ENCODE data around the gene CCL26.

Gene CCL26

GRCh38 chr7:75809396-75809795 lies 37.4 kb upstream of the CCL26 start:
- Histone ChIP-seq H3K27ac (ENCODE audit: low read depth, low read length, severe bottlenecking) (no peak overlapping the region), H3K9me3 (ENCODE audit: control insufficient read depth, low read length) (peaks cover 9% of the 10 kb centered on the region), H3K4me1 (ENCODE audit: control insufficient read depth, insufficient read depth, low read length, poor library complexity, severe bottlenecking) (peaks cover 13% of the 10 kb centered on the region), H3K4me3 (ENCODE audit: extremely low read depth, insufficient read depth, low read length, poor library complexity, severe bottlenecking) (no peak overlapping the region), H3K36me3 (ENCODE audit: control insufficient read depth, insufficient read depth, low read length) (no peaks in the 10 kb centered on the region)
- 71 to 73% methylated on average over 3 to 4 of the region's 6 CpGs for WGBS, 2 experiments (ENCODE audit: insufficient coverage in 2 of 2)

GRCh38 chr7:75808106-75808505 lies 36.1 kb upstream of the CCL26 start:
- H3K4me3 ChIP-seq (ENCODE audit: extremely low read depth, insufficient read depth, low read length, poor library complexity, severe bottlenecking), result no peak overlapping the region

GRCh38 chr7:75807452-75807851 lies 35.4 kb upstream of the CCL26 start:
- H3K9me3 ChIP-seq (ENCODE audit: control insufficient read depth, low read length), result peaks cover 9% of the 10 kb centered on the region
- no peak overlapping the region for H3K27ac ChIP-seq (ENCODE audit: low read depth, low read length, severe bottlenecking)
- WGBS, 2 experiments (ENCODE audit: insufficient coverage in 2 of 2), result 80 to 82% methylated on average over 7 to 8 of the region's 9 CpGs
- no peaks in the 10 kb centered on the region for H3K36me3 ChIP-seq (ENCODE audit: control insufficient read depth, insufficient read depth, low read length)
- H3K4me1 ChIP-seq (ENCODE audit: control insufficient read depth, insufficient read depth, low read length, poor library complexity, severe bottlenecking), result no peaks in the 10 kb centered on the region
- H3K4me3 ChIP-seq (ENCODE audit: extremely low read depth, insufficient read depth, low read length, poor library complexity, severe bottlenecking), result no peak overlapping the region

More at GRCh38 chr7:75808106-75808505, 36.1 kb upstream of the CCL26 start:
- 84 to 94% methylated on average over 6 of the region's 6 CpGs for WGBS, 2 experiments (ENCODE audit: insufficient coverage in 2 of 2)
- no peak overlapping the region for H3K27ac ChIP-seq (ENCODE audit: low read depth, low read length, severe bottlenecking)
- no peaks in the 10 kb centered on the region for H3K36me3 ChIP-seq (ENCODE audit: control insufficient read depth, insufficient read depth, low read length)
- peaks cover 9% of the 10 kb centered on the region for H3K9me3 ChIP-seq (ENCODE audit: control insufficient read depth, low read length)
- peaks cover under 1% of the 10 kb centered on the region for H3K4me1 ChIP-seq (ENCODE audit: control insufficient read depth, insufficient read depth, low read length, poor library complexity, severe bottlenecking)

GRCh38 chr7:75806560-75807307 lies 34.7 kb upstream of the CCL26 start:
- Histone ChIP-seq H3K27ac (ENCODE audit: low read depth, low read length, severe bottlenecking) (no peak overlapping the region), H3K4me3 (ENCODE audit: extremely low read depth, insufficient read depth, low read length, poor library complexity, severe bottlenecking) (no peak overlapping the region), H3K4me1 (ENCODE audit: control insufficient read depth, insufficient read depth, low read length, poor library complexity, severe bottlenecking) (no peaks in the 10 kb centered on the region), H3K9me3 (ENCODE audit: control insufficient read depth, low read length) (peaks cover 9% of the 10 kb centered on the region), H3K36me3 (ENCODE audit: control insufficient read depth, insufficient read depth, low read length) (no peaks in the 10 kb centered on the region)
- 80 to 92% methylated on average over 2 of the region's 4 CpGs for WGBS, 2 experiments (ENCODE audit: insufficient coverage in 2 of 2)

- WGBS, 2 experiments (ENCODE audit: insufficient coverage in 2 of 2), result 55 to 80% methylated on average over 2 to 3 of the region's 5 CpGs
- Histone ChIP-seq H3K4me1 (ENCODE audit: control insufficient read depth, insufficient read depth, low read length, poor library complexity, severe bottlenecking) (no peaks in the 10 kb centered on the region), H3K36me3 (ENCODE audit: control insufficient read depth, insufficient read depth, low read length) (no peaks in the 10 kb centered on the region), H3K9me3 (ENCODE audit: control insufficient read depth, low read length) (peaks cover 9% of the 10 kb centered on the region), H3K27ac (ENCODE audit: low read depth, low read length, severe bottlenecking) (no peak overlapping the region), H3K4me3 (ENCODE audit: extremely low read depth, insufficient read depth, low read length, poor library complexity, severe bottlenecking) (no peak overlapping the region)
These were observed 32.7 kb upstream of the CCL26 start for GRCh38 chr7:75804705-75805104.

- Histone ChIP-seq H3K27ac (ENCODE audit: low read depth, low read length, severe bottlenecking) (no peak overlapping the region), H3K9me3 (ENCODE audit: control insufficient read depth, low read length) (peaks cover 9% of the 10 kb centered on the region), H3K36me3 (ENCODE audit: control insufficient read depth, insufficient read depth, low read length) (no peaks in the 10 kb centered on the region), H3K4me3 (ENCODE audit: extremely low read depth, insufficient read depth, low read length, poor library complexity, severe bottlenecking) (no peak overlapping the region), H3K4me1 (ENCODE audit: control insufficient read depth, insufficient read depth, low read length, poor library complexity, severe bottlenecking) (no peaks in the 10 kb centered on the region)
- WGBS, 2 experiments (ENCODE audit: insufficient coverage in 2 of 2), result 100% methylated on average over 1 of the region's 2 CpGs
These were observed 32.0 kb upstream of the CCL26 start for GRCh38 chr7:75804004-75804403.

GRCh38 chr7:75802552-75802821 lies 30.5 kb upstream of the CCL26 start:
- WGBS, 2 experiments (ENCODE audit: insufficient coverage in 2 of 2), result 90 to 92% methylated on average over 2 of the region's 5 CpGs
- H3K9me3 ChIP-seq (ENCODE audit: control insufficient read depth, low read length), result peaks cover 9% of the 10 kb centered on the region

GRCh38 chr7:75798770-75799169 lies 26.8 kb upstream of the CCL26 start:
- 83 to 92% methylated on average over 4 of the region's 4 CpGs for WGBS, 2 experiments (ENCODE audit: insufficient coverage in 2 of 2)
- no peaks in the 10 kb centered on the region for H3K36me3 ChIP-seq (ENCODE audit: control insufficient read depth, insufficient read depth, low read length)
- no peaks in the 10 kb centered on the region for H3K4me1 ChIP-seq (ENCODE audit: control insufficient read depth, insufficient read depth, low read length, poor library complexity, severe bottlenecking)
- H3K4me3 ChIP-seq (ENCODE audit: extremely low read depth, insufficient read depth, low read length, poor library complexity, severe bottlenecking), result no peak overlapping the region
- no peak overlapping the region for H3K27ac ChIP-seq (ENCODE audit: low read depth, low read length, severe bottlenecking)
- H3K9me3 ChIP-seq (ENCODE audit: control insufficient read depth, low read length), result no peaks in the 10 kb centered on the region

More at GRCh38 chr7:75802552-75802821, 30.5 kb upstream of the CCL26 start:
- no peaks in the 10 kb centered on the region for H3K36me3 ChIP-seq (ENCODE audit: control insufficient read depth, insufficient read depth, low read length)
- no peaks in the 10 kb centered on the region for H3K4me1 ChIP-seq (ENCODE audit: control insufficient read depth, insufficient read depth, low read length, poor library complexity, severe bottlenecking)
- no peak overlapping the region for H3K4me3 ChIP-seq (ENCODE audit: extremely low read depth, insufficient read depth, low read length, poor library complexity, severe bottlenecking)
- H3K27ac ChIP-seq (ENCODE audit: low read depth, low read length, severe bottlenecking), result no peak overlapping the region

GRCh38 chr7:75796420-75796819 lies 24.4 kb upstream of the CCL26 start:
- no peak overlapping the region for H3K27ac ChIP-seq (ENCODE audit: low read depth, low read length, severe bottlenecking)
- H3K4me3 ChIP-seq (ENCODE audit: extremely low read depth, insufficient read depth, low read length, poor library complexity, severe bottlenecking), result no peak overlapping the region
- 89 to 90% methylated on average over 5 of the region's 6 CpGs for WGBS, 2 experiments (ENCODE audit: insufficient coverage in 2 of 2)
- no peaks in the 10 kb centered on the region for H3K36me3 ChIP-seq (ENCODE audit: control insufficient read depth, insufficient read depth, low read length)
- peaks cover 3% of the 10 kb centered on the region for H3K4me1 ChIP-seq (ENCODE audit: control insufficient read depth, insufficient read depth, low read length, poor library complexity, severe bottlenecking)
- no peaks in the 10 kb centered on the region for H3K9me3 ChIP-seq (ENCODE audit: control insufficient read depth, low read length)

GRCh38 chr7:75795831-75796285 lies 23.8 kb upstream of the CCL26 start:
- Histone ChIP-seq H3K27ac (ENCODE audit: low read depth, low read length, severe bottlenecking) (no peak overlapping the region), H3K4me1 (ENCODE audit: control insufficient read depth, insufficient read depth, low read length, poor library complexity, severe bottlenecking) (peaks cover 6% of the 10 kb centered on the region), H3K9me3 (ENCODE audit: control insufficient read depth, low read length) (no peaks in the 10 kb centered on the region), H3K36me3 (ENCODE audit: control insufficient read depth, insufficient read depth, low read length) (no peaks in the 10 kb centered on the region), H3K4me3 (ENCODE audit: extremely low read depth, insufficient read depth, low read length, poor library complexity, severe bottlenecking) (no peak overlapping the region)
- 88 to 90% methylated on average over 5 to 9 of the region's 9 CpGs for WGBS, 2 experiments (ENCODE audit: insufficient coverage in 2 of 2)

- no peak overlapping the region for H3K4me3 ChIP-seq (ENCODE audit: extremely low read depth, insufficient read depth, low read length, poor library complexity, severe bottlenecking)
- H3K4me1 ChIP-seq (ENCODE audit: control insufficient read depth, insufficient read depth, low read length, poor library complexity, severe bottlenecking), result peaks cover 6% of the 10 kb centered on the region
- H3K27ac ChIP-seq (ENCODE audit: low read depth, low read length, severe bottlenecking), result no peak overlapping the region
- no peaks in the 10 kb centered on the region for H3K9me3 ChIP-seq (ENCODE audit: control insufficient read depth, low read length)
- no peaks in the 10 kb centered on the region for H3K36me3 ChIP-seq (ENCODE audit: control insufficient read depth, insufficient read depth, low read length)
- 82 to 100% methylated on average over 2 of the region's 2 CpGs for WGBS, 2 experiments (ENCODE audit: insufficient coverage in 2 of 2)
These were observed 21.7 kb upstream of the CCL26 start for GRCh38 chr7:75793676-75794075.

Data from mesodermal cell (in vitro differentiated cells).